GM12801 (cell line): ENCODE measurements around the gene ABCG1.

Experiments
- TF ChIP-seq, protein P1 (sequence below): IDR thresholded peaks from one replicate; pipeline ENCODE4 v1.5.1; 2011; ENCODE audit warnings: control low read depth; ENCODE audit not compliant: insufficient read length; ENCODE audit errors: extremely low read depth

ABCG1 gene

DNA sequence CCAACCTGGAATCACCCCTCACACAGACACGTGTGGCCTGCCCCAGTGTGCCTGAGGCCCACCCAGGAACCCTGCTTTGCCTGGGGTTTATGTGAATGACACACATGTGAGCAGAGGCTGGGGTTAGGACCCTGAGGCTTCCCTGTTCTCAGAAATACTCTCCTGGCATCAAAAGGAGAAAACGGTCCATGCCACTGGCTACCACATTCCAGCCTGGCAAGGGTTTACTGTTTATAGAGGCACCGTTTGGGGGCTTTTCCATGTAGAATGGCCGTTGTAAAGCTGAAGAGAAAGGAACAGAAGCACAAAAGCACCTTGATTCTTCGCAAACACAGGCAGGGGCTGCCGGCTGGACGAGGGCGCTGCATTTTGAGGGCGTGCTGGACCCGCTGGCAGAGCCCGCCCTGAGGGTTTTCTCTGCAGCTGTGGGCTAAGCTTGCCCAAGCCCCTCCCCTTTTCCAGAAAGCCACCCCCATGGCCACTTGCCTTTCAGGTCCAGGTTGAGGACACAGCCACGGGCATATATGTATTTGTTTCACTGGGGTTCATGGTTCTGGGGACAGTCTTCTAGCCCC, 83.2 kb downstream of the ABCG1 start:
- TF ChIP-seq, protein P1, sequence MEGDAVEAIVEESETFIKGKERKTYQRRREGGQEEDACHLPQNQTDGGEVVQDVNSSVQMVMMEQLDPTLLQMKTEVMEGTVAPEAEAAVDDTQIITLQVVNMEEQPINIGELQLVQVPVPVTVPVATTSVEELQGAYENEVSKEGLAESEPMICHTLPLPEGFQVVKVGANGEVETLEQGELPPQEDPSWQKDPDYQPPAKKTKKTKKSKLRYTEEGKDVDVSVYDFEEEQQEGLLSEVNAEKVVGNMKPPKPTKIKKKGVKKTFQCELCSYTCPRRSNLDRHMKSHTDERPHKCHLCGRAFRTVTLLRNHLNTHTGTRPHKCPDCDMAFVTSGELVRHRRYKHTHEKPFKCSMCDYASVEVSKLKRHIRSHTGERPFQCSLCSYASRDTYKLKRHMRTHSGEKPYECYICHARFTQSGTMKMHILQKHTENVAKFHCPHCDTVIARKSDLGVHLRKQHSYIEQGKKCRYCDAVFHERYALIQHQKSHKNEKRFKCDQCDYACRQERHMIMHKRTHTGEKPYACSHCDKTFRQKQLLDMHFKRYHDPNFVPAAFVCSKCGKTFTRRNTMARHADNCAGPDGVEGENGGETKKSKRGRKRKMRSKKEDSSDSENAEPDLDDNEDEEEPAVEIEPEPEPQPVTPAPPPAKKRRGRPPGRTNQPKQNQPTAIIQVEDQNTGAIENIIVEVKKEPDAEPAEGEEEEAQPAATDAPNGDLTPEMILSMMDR, result no peak

DNA sequence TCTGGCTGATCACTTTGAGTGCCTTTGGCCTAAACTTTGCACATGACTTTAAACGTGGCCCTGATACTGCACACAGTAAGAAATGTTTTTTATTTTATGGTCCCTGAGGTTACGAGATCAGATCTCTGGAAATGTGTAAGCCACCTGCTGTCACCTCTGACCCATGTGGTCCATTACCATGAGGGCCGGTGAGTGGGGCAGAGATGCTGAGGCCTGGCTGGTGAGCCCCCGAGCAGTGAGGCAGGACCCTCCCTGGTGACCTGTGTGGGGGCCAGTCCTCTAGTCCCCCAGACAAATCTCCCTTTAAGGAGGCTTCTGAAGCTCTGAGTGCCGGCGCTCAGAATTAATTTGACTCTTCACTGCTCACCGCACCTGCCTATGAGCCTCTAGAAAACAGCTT, 83.9 kb downstream of the ABCG1 start:
- TF ChIP-seq, protein P1, result no peak

DNA sequence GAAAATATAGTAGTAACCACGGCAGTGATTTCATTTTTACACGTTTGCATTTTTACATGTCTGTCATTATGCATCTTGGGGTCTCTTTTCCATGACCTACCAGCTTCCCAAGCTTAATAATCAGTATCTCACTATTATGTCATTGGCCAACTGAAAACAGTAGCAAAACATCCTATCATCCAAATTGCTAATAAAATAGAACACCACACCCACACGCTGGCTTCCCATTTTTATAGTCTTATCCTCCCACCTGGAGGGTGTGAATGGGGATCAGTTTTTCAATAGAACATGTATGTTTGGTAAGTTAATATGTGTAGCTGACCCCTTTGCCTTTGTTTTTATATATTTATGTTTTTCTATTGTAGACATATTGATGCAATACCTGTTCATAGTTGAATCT, 84.5 kb downstream of the ABCG1 start:
- TF ChIP-seq, protein P1, result no peak

DNA sequence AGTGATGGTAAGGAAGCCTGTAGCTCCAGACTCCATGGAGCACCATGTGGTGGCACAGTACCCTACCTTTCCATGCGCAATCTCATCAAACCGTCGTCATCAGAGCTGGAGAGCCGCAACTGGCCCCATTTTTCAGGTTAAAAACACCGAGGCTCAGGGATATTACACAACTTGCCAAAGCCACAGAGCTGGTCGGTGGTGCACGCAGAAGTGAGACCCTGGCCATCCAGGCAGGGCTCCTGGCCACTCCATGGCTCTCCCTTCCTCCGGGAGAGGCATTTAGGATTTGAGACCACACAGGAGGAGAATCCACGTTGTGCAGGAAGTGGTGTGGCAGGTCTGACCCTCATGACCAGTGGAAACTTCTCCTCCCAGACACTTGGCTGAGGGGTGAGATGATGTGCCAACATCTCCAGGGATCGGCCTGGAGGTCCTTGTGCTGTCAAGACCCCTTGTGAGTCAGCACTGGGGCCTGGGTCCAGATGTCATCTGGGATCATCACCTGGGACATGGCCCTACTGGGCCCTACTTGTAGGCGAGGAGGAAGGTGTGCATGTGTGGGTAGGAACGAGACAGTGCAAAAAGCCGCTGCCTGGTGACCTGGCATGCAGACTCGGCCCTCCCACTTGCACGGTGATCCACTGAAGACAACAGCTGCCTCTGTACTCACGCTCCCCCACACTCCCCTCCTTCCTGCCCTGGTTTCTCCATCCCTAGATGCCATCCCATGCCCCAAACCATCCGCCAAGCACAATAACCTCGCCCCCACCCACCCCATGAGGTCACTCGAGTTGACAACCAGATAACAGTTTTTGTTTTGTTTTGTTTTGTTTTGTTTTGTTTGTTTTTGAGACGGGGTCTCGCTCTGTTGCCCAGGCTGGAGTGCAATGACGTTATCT, 85.9 kb downstream of the ABCG1 start:
- TF ChIP-seq, protein P1, result no peak

- TF ChIP-seq, protein P1, result no peak
Measured at GRCh38 chr21:42305707-42306147, 86.8 kb downstream of the ABCG1 start.

- TF ChIP-seq, protein P1, result no peak
Measured at GRCh38 chr21:42306366-42307035, 87.6 kb downstream of the ABCG1 start.

DNA sequence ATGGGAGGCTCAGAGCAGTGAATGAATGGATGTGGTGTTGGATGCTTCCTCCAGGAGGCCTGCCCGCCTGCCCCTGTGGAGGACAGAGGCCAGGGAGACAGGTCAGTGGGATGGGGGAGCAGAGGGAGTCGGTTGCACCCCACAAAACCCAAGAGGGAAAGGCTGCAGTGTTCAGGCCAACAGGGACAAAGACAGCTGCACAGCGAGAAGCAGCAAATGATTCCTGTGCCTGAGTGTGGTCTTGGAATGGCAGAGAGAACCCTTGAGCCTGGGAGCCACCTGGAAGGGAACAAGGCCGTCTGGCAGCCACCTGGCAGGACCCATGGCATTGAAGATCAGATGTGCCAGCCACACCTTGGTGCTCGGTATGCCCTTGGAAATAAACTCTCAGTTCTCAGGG, 88.2 kb downstream of the ABCG1 start:
- TF ChIP-seq, protein P1, result no peak
